ENCODE data around the gene TAB2. TPM values are rescaled to one million over a fixed set of nuclear protein-coding genes. Genes with fewer than 3 reads are reported as not detected.

The TAB2 gene
- total RNA-seq, 2 experiments from 2014 or later = 121 to 123 TPM

- DNase-seq (no peak), ATAC-seq (ENCODE audit: poor library complexity) (no peak)
- H3K4me3 Mint-ChIP-seq = no peak overlapping the region
- H3K27me3 ChIP-seq (ENCODE audit: control insufficient read depth in 1 of 2, insufficient read depth in 2 of 2, low read length in 2 of 2) = no peaks in the 10 kb centered on the region
- CTCF ChIA-PET = no interaction called here
- H3K27ac ChIP-seq (ENCODE audit: low read depth in 1 of 2, low read length in 2 of 2) = no peak overlapping the region
- H3K9me3 Mint-ChIP-seq = no peaks in the 10 kb centered on the region
- no peak for TF ChIP-seq CTCF (IDR thresholded peaks at IDR 0.05)
- H3K9me3 ChIP-seq (ENCODE audit: control insufficient read depth in 1 of 2, insufficient read depth in 1 of 2, low read length in 2 of 2) = no peaks in the 10 kb centered on the region
- H3K27me3 Mint-ChIP-seq = no peaks in the 10 kb centered on the region
- no peaks in the 10 kb centered on the region for H3K36me3 Mint-ChIP-seq (ENCODE audit: low read depth)
- no peaks in the 10 kb centered on the region for H3K4me1 Mint-ChIP-seq (ENCODE audit: low read depth)
- no peak overlapping the region for H3K27ac Mint-ChIP-seq
- POLR2A ChIA-PET = no interaction called here
- intact Hi-C loops (cut with DNase I, micrococcal nuclease) = no loop called here
- H3K4me3 ChIP-seq (ENCODE audit: low read length) = no peak overlapping the region
- H3K4me1 ChIP-seq (ENCODE audit: insufficient read depth, low read length) = no peaks in the 10 kb centered on the region
- H3K36me3 ChIP-seq (ENCODE audit: insufficient read depth, low read length) = no peaks in the 10 kb centered on the region
These were observed 32.6 kb upstream of the TAB2 start for GRCh38 chr6:149284904-149285303.

- POLR2A ChIA-PET = no interaction called here
- ATAC-seq (ENCODE audit: poor library complexity) (no peak), DNase-seq (no peak)
- Histone ChIP-seq H3K27ac (ENCODE audit: low read depth in 1 of 2, low read length in 2 of 2) (no peak overlapping the region), H3K4me1 (ENCODE audit: insufficient read depth, low read length) (no peaks in the 10 kb centered on the region), H3K9me3 (ENCODE audit: control insufficient read depth in 1 of 2, insufficient read depth in 1 of 2, low read length in 2 of 2) (no peaks in the 10 kb centered on the region), H3K27me3 (ENCODE audit: control insufficient read depth in 1 of 2, insufficient read depth in 2 of 2, low read length in 2 of 2) (no peaks in the 10 kb centered on the region), H3K36me3 (ENCODE audit: insufficient read depth, low read length) (no peaks in the 10 kb centered on the region), H3K4me3 (ENCODE audit: low read length) (no peak overlapping the region)
- CTCF ChIA-PET = no interaction called here
- Mint-ChIP-seq H3K27ac (no peak overlapping the region), H3K4me3 (no peak overlapping the region), H3K4me1 (ENCODE audit: low read depth) (no peaks in the 10 kb centered on the region), H3K9me3 (no peaks in the 10 kb centered on the region), H3K36me3 (ENCODE audit: low read depth) (no peaks in the 10 kb centered on the region), H3K27me3 (no peaks in the 10 kb centered on the region)
- intact Hi-C loops (cut with DNase I, micrococcal nuclease) = no loop called here
- no peak for TF ChIP-seq CTCF (IDR thresholded peaks at IDR 0.05)
These were observed 31.9 kb upstream of the TAB2 start for GRCh38 chr6:149285626-149286025.

GRCh38 chr6:149286905-149287304 lies 30.6 kb upstream of the TAB2 start:
- POLR2A ChIA-PET = no interaction called here
- intact Hi-C loops (cut with DNase I, micrococcal nuclease) = no loop called here
- H3K9me3 Mint-ChIP-seq = no peaks in the 10 kb centered on the region
- no peak overlapping the region for H3K27ac Mint-ChIP-seq
- CTCF ChIA-PET = interaction anchor here (0.8 kb wide), 1 partner anchor 20 kb away, joined by 3 read pairs; no protein-coding TSS in a partner anchor
- H3K36me3 ChIP-seq (ENCODE audit: insufficient read depth, low read length) = no peaks in the 10 kb centered on the region
- H3K4me1 Mint-ChIP-seq (ENCODE audit: low read depth) = no peaks in the 10 kb centered on the region
- ATAC-seq (ENCODE audit: poor library complexity) = no peak
- H3K36me3 Mint-ChIP-seq (ENCODE audit: low read depth) = no peaks in the 10 kb centered on the region
- no peak overlapping the region for H3K4me3 Mint-ChIP-seq
- no peaks in the 10 kb centered on the region for H3K4me1 ChIP-seq (ENCODE audit: insufficient read depth, low read length)
- no peaks in the 10 kb centered on the region for H3K27me3 Mint-ChIP-seq
- TF ChIP-seq CTCF (IDR thresholded peaks at IDR 0.05) = no peak
- no peak overlapping the region for H3K27ac ChIP-seq (ENCODE audit: low read depth in 1 of 2, low read length in 2 of 2)
- H3K27me3 ChIP-seq (ENCODE audit: control insufficient read depth in 1 of 2, insufficient read depth in 2 of 2, low read length in 2 of 2) = no peaks in the 10 kb centered on the region
- no peak overlapping the region for H3K4me3 ChIP-seq (ENCODE audit: low read length)
- no peaks in the 10 kb centered on the region for H3K9me3 ChIP-seq (ENCODE audit: control insufficient read depth in 1 of 2, insufficient read depth in 1 of 2, low read length in 2 of 2)
- no peak for DNase-seq

All from CD4-positive, alpha-beta T cell (primary cell).